H54 (cell line): Measurements from ENCODE around the gene PABPC4L.

Experiments
- DNase-seq: peaks from one replicate; pipeline ENCODE4 v3.0.0; 2011; ENCODE audit warnings: low spot score, mixed read lengths; ENCODE audit not compliant: insufficient read length
- FAIRE-seq: peaks from 3 replicates; lab custom pipeline; 2011; peaks lifted over from hg19 to GRCh38; lab: Jason Lieb, UNC
- POLR2A ChIP-seq: IDR thresholded peaks from 2 replicates; pipeline ENCODE4 v1.6.1; 2011; ENCODE audit warnings: low read depth, mild to moderate bottlenecking, low read length

PABPC4L gene

DNA sequence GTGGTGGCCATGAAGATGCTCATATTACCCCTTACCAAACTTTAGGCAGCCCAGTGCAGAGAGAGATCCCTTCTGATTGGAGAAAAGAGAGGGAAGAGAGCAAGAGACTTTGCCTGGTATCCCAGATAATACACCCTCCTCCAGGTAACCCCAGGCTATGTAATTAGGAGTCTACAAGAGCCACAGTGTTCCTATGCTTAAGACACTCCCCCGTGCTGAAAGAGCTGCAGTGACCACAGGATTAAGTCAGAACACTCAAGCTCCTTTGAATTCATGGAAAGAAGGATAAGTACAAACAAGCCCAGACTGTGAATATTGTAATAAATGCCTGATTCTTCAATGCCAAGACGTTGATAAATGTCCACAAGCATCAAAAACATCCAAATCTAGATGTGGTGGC is 41.4 kb downstream of the PABPC4L start:
- no peak for TF ChIP-seq POLR2A
- FAIRE-seq = no peak

GRCh38 chr4:134154097-134154496 is 47.5 kb downstream of the PABPC4L start:
- DNase-seq = no peak
- FAIRE-seq = no peak

More for the DNA sequence above, 41.4 kb downstream of the PABPC4L start:
- DNase-seq = no peak

GRCh38 chr4:134147941-134148340 is 53.6 kb downstream of the PABPC4L start:
- DNase-seq = no peak
- no peak for TF ChIP-seq POLR2A

More at GRCh38 chr4:134154097-134154496, 47.5 kb downstream of the PABPC4L start:
- TF ChIP-seq POLR2A = no peak

More at GRCh38 chr4:134147941-134148340, 53.6 kb downstream of the PABPC4L start:
- FAIRE-seq = no peak
